ENCODE measurements around the gene DDIT3. TPM values are rescaled to one million over a fixed set of nuclear protein-coding genes. Genes with fewer than 3 reads are reported as not detected.

Gene DDIT3
- total and polyA plus RNA-seq, 2 of the 13 experiments (the other 11 are each of a cell fraction or from before 2014, with no cell fraction given), result 27.5 to 48.7 TPM

DNA sequence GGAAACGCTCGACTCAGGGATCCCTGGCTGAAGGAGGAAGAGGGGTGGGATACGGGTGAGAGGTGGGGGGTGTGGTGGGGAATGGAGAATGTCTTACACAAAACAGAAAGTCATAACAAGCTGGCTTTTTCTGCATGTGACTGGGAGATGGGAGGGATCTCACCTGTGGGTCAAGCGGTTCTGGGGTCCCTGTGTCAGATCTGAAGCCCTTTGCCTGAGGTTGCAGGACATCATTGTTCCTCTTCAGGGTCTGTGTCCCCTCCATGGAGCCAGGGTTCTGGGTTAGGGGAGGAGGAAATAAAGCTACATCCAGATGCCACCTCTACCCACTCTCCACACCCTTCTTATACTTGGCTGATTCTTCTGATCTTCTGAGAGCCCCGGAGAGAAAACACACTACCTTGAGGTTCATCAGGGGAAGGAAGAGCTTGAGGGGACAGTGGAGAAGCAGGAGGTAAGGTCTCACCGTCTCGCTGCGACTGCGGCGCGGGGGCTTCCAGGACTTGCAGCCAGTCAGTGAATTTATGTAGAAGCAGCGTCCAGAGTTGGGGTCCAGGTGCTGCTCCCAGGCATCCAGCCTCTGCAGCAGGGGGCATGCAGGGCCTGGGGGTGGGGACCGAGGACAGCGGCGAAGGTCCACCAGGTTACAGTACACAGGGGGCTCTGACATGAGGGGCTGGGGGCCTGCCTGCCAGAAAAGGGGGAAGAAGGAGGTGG is 43.2 kb downstream of the DDIT3 start:
- FAIRE-seq (no peak), DNase-seq (ENCODE audit: low spot score) (no peak), ATAC-seq (no peak)
- TF ChIP-seq ZSCAN12 (CRISPR knock-in tag; IDR thresholded peaks at IDR 0.05) (no peak), ZNF180 (CRISPR knock-in tag; IDR thresholded peaks at IDR 0.05; ENCODE audit: borderline replicate concordance, low read depth) (no peak), HNRNPL (IDR thresholded peaks at IDR 0.05; ENCODE audit: low read depth, low read length) (no peak), NFE2 (CRISPR knock-in tag; IDR thresholded peaks at IDR 0.05) (no peak), NR2F6 (IDR thresholded peaks at IDR 0.05) (no peak), NR2F6 (CRISPR knock-in tag; IDR thresholded peaks at IDR 0.05) (no peak)
- TF ChIP-seq, protein P1, sequence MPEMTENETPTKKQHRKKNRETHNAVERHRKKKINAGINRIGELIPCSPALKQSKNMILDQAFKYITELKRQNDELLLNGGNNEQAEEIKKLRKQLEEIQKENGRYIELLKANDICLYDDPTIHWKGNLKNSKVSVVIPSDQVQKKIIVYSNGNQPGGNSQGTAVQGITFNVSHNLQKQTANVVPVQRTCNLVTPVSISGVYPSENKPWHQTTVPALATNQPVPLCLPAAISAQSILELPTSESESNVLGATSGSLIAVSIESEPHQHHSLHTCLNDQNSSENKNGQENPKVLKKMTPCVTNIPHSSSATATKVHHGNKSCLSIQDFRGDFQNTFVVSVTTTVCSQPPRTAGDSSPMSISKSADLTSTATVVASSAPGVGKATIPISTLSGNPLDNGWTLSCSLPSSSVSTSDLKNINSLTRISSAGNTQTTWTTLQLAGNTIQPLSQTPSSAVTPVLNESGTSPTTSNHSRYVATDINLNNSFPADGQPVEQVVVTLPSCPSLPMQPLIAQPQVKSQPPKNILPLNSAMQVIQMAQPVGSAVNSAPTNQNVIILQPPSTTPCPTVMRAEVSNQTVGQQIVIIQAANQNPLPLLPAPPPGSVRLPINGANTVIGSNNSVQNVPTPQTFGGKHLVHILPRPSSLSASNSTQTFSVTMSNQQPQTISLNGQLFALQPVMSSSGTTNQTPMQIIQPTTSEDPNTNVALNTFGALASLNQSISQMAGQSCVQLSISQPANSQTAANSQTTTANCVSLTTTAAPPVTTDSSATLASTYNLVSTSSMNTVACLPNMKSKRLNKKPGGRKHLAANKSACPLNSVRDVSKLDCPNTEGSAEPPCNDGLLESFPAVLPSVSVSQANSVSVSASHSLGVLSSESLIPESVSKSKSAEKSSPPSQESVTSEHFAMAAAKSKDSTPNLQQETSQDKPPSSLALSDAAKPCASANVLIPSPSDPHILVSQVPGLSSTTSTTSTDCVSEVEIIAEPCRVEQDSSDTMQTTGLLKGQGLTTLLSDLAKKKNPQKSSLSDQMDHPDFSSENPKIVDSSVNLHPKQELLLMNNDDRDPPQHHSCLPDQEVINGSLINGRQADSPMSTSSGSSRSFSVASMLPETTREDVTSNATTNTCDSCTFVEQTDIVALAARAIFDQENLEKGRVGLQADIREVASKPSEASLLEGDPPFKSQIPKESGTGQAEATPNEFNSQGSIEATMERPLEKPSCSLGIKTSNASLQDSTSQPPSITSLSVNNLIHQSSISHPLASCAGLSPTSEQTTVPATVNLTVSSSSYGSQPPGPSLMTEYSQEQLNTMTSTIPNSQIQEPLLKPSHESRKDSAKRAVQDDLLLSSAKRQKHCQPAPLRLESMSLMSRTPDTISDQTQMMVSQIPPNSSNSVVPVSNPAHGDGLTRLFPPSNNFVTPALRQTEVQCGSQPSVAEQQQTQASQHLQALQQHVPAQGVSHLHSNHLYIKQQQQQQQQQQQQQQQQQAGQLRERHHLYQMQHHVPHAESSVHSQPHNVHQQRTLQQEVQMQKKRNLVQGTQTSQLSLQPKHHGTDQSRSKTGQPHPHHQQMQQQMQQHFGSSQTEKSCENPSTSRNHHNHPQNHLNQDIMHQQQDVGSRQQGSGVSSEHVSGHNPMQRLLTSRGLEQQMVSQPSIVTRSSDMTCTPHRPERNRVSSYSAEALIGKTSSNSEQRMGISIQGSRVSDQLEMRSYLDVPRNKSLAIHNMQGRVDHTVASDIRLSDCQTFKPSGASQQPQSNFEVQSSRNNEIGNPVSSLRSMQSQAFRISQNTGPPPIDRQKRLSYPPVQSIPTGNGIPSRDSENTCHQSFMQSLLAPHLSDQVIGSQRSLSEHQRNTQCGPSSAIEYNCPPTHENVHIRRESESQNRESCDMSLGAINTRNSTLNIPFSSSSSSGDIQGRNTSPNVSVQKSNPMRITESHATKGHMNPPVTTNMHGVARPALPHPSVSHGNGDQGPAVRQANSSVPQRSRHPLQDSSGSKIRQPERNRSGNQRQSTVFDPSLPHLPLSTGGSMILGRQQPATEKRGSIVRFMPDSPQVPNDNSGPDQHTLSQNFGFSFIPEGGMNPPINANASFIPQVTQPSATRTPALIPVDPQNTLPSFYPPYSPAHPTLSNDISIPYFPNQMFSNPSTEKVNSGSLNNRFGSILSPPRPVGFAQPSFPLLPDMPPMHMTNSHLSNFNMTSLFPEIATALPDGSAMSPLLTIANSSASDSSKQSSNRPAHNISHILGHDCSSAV (CRISPR knock-in tag; IDR thresholded peaks at IDR 0.05; ENCODE audit: borderline replicate concordance), result no peak
- TF ChIP-seq, protein P2, sequence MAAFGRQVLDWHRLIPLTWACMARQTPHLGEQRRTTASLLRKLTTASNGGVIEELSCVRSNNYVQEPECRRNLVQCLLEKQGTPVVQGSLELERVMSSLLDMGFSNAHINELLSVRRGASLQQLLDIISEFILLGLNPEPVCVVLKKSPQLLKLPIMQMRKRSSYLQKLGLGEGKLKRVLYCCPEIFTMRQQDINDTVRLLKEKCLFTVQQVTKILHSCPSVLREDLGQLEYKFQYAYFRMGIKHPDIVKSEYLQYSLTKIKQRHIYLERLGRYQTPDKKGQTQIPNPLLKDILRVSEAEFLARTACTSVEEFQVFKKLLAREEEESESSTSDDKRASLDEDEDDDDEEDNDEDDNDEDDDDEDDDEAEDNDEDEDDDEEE (CRISPR knock-in tag; IDR thresholded peaks at IDR 0.05), result no peak
- in situ Hi-C loops (cut with HindIII; ENCODE audit: extremely low pct_ligation_motif_present, low pct_unique_long_range_greater_than_20kb), result no loop called here
- ChIA-PET CTCF (ENCODE audit: low intra/inter-chr PET ratio, low total read pairs) (no interaction called here), POLR2A (interaction anchor here (1.1 kb wide), 1 partner anchor 44 kb away, joined by 4 read pairs; the partner anchor contains the start of gene DDIT3)
- Histone ChIP-seq H4K20me1 (ENCODE audit: insufficient read depth, low read length) (no peaks in the 10 kb centered on the region), H3K4me1 (ENCODE audit: insufficient read depth, low read length) (peaks cover 35% of the 10 kb centered on the region), H3K4me2 (ENCODE audit: low read depth, low read length) (peak overlapping the region; percentile 33; the same call in 1 of the 2 replicates), H3K79me2 (ENCODE audit: insufficient read depth, low read length) (no peaks in the 10 kb centered on the region), H3K9ac (ENCODE audit: insufficient read depth, low read depth, low read length) (no peak overlapping the region), H2AFZ (ENCODE audit: low read length) (no peak overlapping the region), H3K4me3 (replicated peaks in 1 of 3; ENCODE audit: insufficient read depth in 1 of 3, low read depth in 2 of 3, low read length in 3 of 3) (no peak overlapping the region), H3K27me3 (ENCODE audit: control insufficient read depth in 1 of 2, insufficient read depth in 2 of 2, low read length in 2 of 2) (peaks cover 8 to 74% of the 10 kb centered on the region in 2 experiments), H3K27ac (ENCODE audit: extremely low read length, insufficient read depth, low read length) (no peak overlapping the region), H3K9me3 (ENCODE audit: low read length) (no peaks in the 10 kb centered on the region), H3K36me3 (replicated peaks in 1 of 2; ENCODE audit: control insufficient read depth in 1 of 2, insufficient read depth in 2 of 2, low read length in 2 of 2) (no peaks in the 10 kb centered on the region)
- WGBS (ENCODE audit: low lambda C conversion rate), result 86% methylated on average over 12 of the region's 15 CpGs
- intact Hi-C loops (cut with micrococcal nuclease; ENCODE audit: unreplicated experiment), result no loop called here
- BruUV-seq (replicated peaks), result no TSS peak

Measured in HepG2 (cell line).